ENCODE results near the gene NUSAP1. TPM values are rescaled to one million over a fixed set of nuclear protein-coding genes. Genes with fewer than 3 reads are reported as not detected.

The NUSAP1 gene
- total RNA-seq, 1 experiment from 2014 or later: 158 TPM

- no peak for TF ChIP-seq CTCF (conservative IDR thresholded peaks at IDR 0.05)
- no peaks in the 10 kb centered on the region for H3K79me2 ChIP-seq (ENCODE audit: insufficient read depth, low read length)
- Mint-ChIP-seq H3K4me1 (peaks cover 14 to 20% of the 10 kb centered on the region in 2 experiments), H3K36me3 (ENCODE audit: insufficient read depth in 1 of 3, low read depth in 3 of 3) (peaks cover 3 to 28% (median 11%) of the 10 kb centered on the region in 3 experiments; a peak in 6 of 7 replicates), H3K9me3 (no peaks in the 10 kb centered on the region), H3K27me3 (ENCODE audit: low read depth) (no peaks in the 10 kb centered on the region; the same call in 1 of the 2 replicates), H3K27ac (no peak overlapping the region; a peak in 1 of 7 replicates), H3K4me3 (no peak overlapping the region)
- no peak overlapping the region for H2BK12ac ChIP-seq (ENCODE audit: insufficient read length, low read depth, low read length)
- no peak overlapping the region for H3K9ac ChIP-seq (ENCODE audit: extremely low read depth, insufficient read length, low read length)
- no peak overlapping the region for H2BK20ac ChIP-seq (ENCODE audit: low read depth, low read length, poor library complexity, severe bottlenecking)
- no peaks in the 10 kb centered on the region for H3K27me3 ChIP-seq (ENCODE audit: insufficient read depth, low read length)
- H4K8ac ChIP-seq (replicated peaks; ENCODE audit: insufficient read length, low read depth, low read length): no peak overlapping the region
- H4K20me1 ChIP-seq (ENCODE audit: control insufficient read depth, insufficient read depth, insufficient read length): no peaks in the 10 kb centered on the region
- H4K91ac ChIP-seq (ENCODE audit: insufficient read length, low read depth, low read length): no peak overlapping the region
- DNase-seq: no peak
- H2AK5ac ChIP-seq (ENCODE audit: insufficient read length, low read length): no peak overlapping the region
- no peak overlapping the region for H3K23ac ChIP-seq (ENCODE audit: insufficient read length, low read depth, low read length)
- no peak overlapping the region for H3K14ac ChIP-seq (ENCODE audit: insufficient read depth, low read length)
- no peak overlapping the region for H2BK5ac ChIP-seq (ENCODE audit: insufficient read length, low read length)
- no peak overlapping the region for H3K56ac ChIP-seq (ENCODE audit: insufficient read length, low read depth, low read length)
- no peaks in the 10 kb centered on the region for H3K23me2 ChIP-seq (ENCODE audit: insufficient read length, low read depth, low read length, poor library complexity, severe bottlenecking)
- H3K18ac ChIP-seq (ENCODE audit: insufficient read length, low read depth, low read length): no peak overlapping the region
- no peaks in the 10 kb centered on the region for H3K79me1 ChIP-seq (ENCODE audit: insufficient read depth, low read depth, low read length, poor library complexity, severe bottlenecking)
- H3K4ac ChIP-seq (ENCODE audit: low read depth, low read length): no peak overlapping the region
- H3T11ph ChIP-seq (ENCODE audit: low read length): no peak overlapping the region
- no peak overlapping the region for H3K27ac ChIP-seq (ENCODE audit: insufficient read length, low read depth, low read length)
- no peak overlapping the region for H2BK120ac ChIP-seq (ENCODE audit: low read depth, low read length, poor library complexity, severe bottlenecking)
- H2AFZ ChIP-seq (ENCODE audit: low read length): no peak overlapping the region
- no peaks in the 10 kb centered on the region for H3K4me1 ChIP-seq (ENCODE audit: insufficient read depth, low read length)
- H4K5ac ChIP-seq (ENCODE audit: insufficient read length, low read depth, low read length): no peak overlapping the region
- no CpG with 5 or more reads among the region's 5 CpGs for WGBS (ENCODE audit: extremely low coverage, insufficient read length, low lambda C conversion rate)
- no peak overlapping the region for H3K4me2 ChIP-seq (ENCODE audit: insufficient read depth, insufficient read length, low read length)
- no peak overlapping the region for H2BK15ac ChIP-seq (ENCODE audit: low read depth, low read length)
- no peaks in the 10 kb centered on the region for H3K9me3 ChIP-seq (ENCODE audit: control insufficient read depth, low read depth, low read length)
Measured at GRCh38 chr15:41307679-41308078, 25.0 kb upstream of the NUSAP1 start.
